HL-60 (cell line): ENCODE measurements around the gene OR14J1.
"Not testable (repeated sequence)": the region's sequence is repeated elsewhere in the genome, so short reads cannot be mapped to it uniquely, and the experiment has no call there.

ENCODE experiments used
- DNase-seq, 2 experiments: peaks; one replicate each; pipeline ENCODE4 v3.0.0-alpha.2; 2010 to 2020; ENCODE audit warnings: low read depth in 1 of 2, low spot score in 1 of 2
- H3K27ac ChIP-seq: fragments of 250-450 bp; sonication (Bioruptor Pico); replicated peaks from 2 replicates; pipeline ENCODE4 v1.5.1; 2020; ENCODE audit warnings: mild to moderate bottlenecking, moderate library complexity
- H3K27me3 ChIP-seq: fragments of 250-450 bp; sonication (Bioruptor Pico); 2 replicates; pipeline ENCODE4 v1.5.1; 2021; ENCODE audit warnings: mild to moderate bottlenecking, moderate library complexity; ENCODE audit not compliant: insufficient read depth, poor library complexity, severe bottlenecking
- H3K4me3 ChIP-seq: replicated peaks from 2 replicates; pipeline ENCODE4 v1.5.1; 2011; ENCODE audit warnings: mild to moderate bottlenecking, control low read depth, low read length; ENCODE audit not compliant: insufficient read depth
- GABPA ChIP-seq: IDR thresholded peaks from 2 replicates; pipeline ENCODE4 v1.6.1; 2012; ENCODE audit warnings: low read depth
- POLR2AphosphoS5 ChIP-seq: IDR thresholded peaks from 2 replicates; pipeline ENCODE4 v1.6.1; 2012; ENCODE audit warnings: low read depth
- SPI1 ChIP-seq: IDR thresholded peaks from 2 replicates; pipeline ENCODE4 v1.6.1; 2012; ENCODE audit warnings: low read depth, mild to moderate bottlenecking, borderline replicate concordance
- TF ChIP-seq, protein P1 (sequence below): IDR thresholded peaks from one replicate; pipeline ENCODE4 v1.5.1; 2011; ENCODE audit warnings: low read length, control low read depth, inconsistent platforms; ENCODE audit not compliant: insufficient read depth
- TF ChIP-seq, protein P2 (sequence below): IDR thresholded peaks from 2 replicates; pipeline ENCODE4 v1.6.1; 2012; ENCODE audit warnings: low read depth; ENCODE audit not compliant: insufficient replicate concordance

The OR14J1 gene

DNA sequence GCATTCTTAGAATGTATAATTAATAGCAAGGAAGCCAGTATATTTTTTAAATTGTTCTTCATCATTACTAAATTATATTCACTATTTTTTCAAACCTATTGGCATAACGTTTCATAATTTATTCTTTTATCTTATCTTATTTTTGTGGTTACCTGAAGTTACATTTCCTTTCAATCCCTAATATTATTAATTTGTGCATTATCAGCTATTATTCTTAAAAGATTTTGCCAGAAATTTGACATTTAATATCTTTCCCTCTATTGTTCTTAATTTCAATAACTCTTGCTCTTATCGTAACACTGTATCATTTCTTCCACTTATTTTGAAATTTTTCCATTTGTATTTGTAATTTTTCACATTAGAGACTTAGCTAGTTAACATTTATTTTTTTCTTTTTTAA lies 18.4 kb downstream of the OR14J1 start:
- TF ChIP-seq POLR2AphosphoS5 = no peak
- TF ChIP-seq, protein P1, sequence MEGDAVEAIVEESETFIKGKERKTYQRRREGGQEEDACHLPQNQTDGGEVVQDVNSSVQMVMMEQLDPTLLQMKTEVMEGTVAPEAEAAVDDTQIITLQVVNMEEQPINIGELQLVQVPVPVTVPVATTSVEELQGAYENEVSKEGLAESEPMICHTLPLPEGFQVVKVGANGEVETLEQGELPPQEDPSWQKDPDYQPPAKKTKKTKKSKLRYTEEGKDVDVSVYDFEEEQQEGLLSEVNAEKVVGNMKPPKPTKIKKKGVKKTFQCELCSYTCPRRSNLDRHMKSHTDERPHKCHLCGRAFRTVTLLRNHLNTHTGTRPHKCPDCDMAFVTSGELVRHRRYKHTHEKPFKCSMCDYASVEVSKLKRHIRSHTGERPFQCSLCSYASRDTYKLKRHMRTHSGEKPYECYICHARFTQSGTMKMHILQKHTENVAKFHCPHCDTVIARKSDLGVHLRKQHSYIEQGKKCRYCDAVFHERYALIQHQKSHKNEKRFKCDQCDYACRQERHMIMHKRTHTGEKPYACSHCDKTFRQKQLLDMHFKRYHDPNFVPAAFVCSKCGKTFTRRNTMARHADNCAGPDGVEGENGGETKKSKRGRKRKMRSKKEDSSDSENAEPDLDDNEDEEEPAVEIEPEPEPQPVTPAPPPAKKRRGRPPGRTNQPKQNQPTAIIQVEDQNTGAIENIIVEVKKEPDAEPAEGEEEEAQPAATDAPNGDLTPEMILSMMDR = no peak
- Histone ChIP-seq H3K4me3 (no peak overlapping the region), H3K27me3 (no peaks in the 10 kb centered on the region), H3K27ac (no peak overlapping the region)
- no peak for DNase-seq

DNA sequence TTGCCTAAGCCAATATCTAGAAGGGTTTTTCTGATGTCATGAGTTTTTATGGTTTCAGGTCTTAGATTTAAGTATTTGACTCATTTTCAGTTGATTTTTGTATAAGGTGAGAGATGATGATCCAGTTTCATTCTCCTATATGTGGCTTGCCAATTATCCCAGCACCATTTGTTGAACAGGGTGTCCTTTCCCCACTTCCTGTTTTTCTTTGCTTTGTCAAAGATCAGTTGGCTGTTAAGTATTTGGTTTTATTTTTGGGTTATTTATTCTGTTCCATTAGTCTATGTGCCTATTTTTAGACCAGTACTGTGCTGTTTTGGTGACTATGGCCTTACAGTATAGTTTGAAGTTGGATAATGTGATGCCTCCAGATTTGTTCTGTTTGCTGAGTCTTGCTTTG lies 21.8 kb downstream of the OR14J1 start:
- not testable (repeated sequence) for H3K27ac ChIP-seq, H3K27me3 ChIP-seq, H3K4me3 ChIP-seq, DNase-seq
- TF ChIP-seq SPI1 = peak; percentile 83

DNA sequence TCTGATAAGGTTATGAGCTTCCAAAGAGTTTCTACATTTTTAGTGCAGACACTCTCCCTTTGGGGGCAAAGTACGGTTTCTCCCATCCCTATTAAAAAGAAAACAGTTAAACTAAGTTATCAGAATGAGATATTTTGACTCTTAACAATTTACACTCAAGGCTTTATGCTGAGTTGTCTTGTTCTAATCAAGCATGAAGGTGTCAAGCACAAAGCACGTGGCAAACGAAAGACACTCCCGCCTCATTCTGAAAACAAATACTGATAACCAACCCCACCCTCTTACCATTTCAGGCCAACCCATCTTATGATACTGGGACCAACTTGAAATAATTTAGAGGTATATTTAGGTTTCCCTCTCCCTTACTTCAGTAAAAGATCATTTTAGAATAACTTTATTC lies 24.3 kb downstream of the OR14J1 start:
- no peaks in the 10 kb centered on the region for H3K27me3 ChIP-seq
- DNase-seq = no peak
- H3K4me3 ChIP-seq = no peak overlapping the region
- no peak overlapping the region for H3K27ac ChIP-seq
- TF ChIP-seq SPI1 = no peak
- TF ChIP-seq POLR2AphosphoS5 = no peak
- no peak for TF ChIP-seq GABPA
- TF ChIP-seq, protein P1 = no peak
- TF ChIP-seq, protein P2, sequence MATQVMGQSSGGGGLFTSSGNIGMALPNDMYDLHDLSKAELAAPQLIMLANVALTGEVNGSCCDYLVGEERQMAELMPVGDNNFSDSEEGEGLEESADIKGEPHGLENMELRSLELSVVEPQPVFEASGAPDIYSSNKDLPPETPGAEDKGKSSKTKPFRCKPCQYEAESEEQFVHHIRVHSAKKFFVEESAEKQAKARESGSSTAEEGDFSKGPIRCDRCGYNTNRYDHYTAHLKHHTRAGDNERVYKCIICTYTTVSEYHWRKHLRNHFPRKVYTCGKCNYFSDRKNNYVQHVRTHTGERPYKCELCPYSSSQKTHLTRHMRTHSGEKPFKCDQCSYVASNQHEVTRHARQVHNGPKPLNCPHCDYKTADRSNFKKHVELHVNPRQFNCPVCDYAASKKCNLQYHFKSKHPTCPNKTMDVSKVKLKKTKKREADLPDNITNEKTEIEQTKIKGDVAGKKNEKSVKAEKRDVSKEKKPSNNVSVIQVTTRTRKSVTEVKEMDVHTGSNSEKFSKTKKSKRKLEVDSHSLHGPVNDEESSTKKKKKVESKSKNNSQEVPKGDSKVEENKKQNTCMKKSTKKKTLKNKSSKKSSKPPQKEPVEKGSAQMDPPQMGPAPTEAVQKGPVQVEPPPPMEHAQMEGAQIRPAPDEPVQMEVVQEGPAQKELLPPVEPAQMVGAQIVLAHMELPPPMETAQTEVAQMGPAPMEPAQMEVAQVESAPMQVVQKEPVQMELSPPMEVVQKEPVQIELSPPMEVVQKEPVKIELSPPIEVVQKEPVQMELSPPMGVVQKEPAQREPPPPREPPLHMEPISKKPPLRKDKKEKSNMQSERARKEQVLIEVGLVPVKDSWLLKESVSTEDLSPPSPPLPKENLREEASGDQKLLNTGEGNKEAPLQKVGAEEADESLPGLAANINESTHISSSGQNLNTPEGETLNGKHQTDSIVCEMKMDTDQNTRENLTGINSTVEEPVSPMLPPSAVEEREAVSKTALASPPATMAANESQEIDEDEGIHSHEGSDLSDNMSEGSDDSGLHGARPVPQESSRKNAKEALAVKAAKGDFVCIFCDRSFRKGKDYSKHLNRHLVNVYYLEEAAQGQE = no peak

DNA sequence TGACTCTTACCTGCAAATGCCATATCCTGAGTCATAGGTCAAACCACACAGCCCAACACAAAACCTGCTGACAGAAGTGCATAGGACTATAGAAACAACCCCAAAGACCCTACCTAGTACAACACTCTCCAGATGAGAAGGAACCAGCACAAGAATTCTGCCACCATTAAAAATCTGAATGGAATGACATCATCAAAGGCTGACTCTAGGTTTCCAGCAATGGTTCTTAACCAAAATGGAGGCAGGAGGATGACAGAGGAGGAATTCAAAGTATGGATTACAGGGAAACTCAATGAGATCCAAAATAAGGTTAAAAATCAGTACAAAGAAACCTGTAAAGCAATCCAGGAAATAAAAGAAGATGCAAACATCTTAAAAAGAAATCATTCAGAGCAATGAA lies 31.2 kb downstream of the OR14J1 start:
- no peaks in the 10 kb centered on the region for H3K27me3 ChIP-seq
- no peak for DNase-seq
- no peak overlapping the region for H3K27ac ChIP-seq
- TF ChIP-seq, protein P2 = no peak
- TF ChIP-seq, protein P1 = no peak
- TF ChIP-seq GABPA = no peak
- H3K4me3 ChIP-seq = no peak overlapping the region
